HL-60 (cell line): Measurements from ENCODE around the gene PARP15.

Experiments
- DNase-seq, 2 experiments: peaks; one replicate each; pipeline ENCODE4 v3.0.0-alpha.2; 2010 to 2020; ENCODE audit warnings: low read depth in 1 of 2, low spot score in 1 of 2
- H3K27ac ChIP-seq: fragments of 250-450 bp; sonication (Bioruptor Pico); replicated peaks from 2 replicates; pipeline ENCODE4 v1.5.1; 2020; ENCODE audit warnings: mild to moderate bottlenecking, moderate library complexity
- H3K27me3 ChIP-seq: fragments of 250-450 bp; sonication (Bioruptor Pico); 2 replicates; pipeline ENCODE4 v1.5.1; 2021; ENCODE audit warnings: mild to moderate bottlenecking, moderate library complexity; ENCODE audit not compliant: insufficient read depth, poor library complexity, severe bottlenecking
- H3K4me3 ChIP-seq: replicated peaks from 2 replicates; pipeline ENCODE4 v1.5.1; 2011; ENCODE audit warnings: mild to moderate bottlenecking, control low read depth, low read length; ENCODE audit not compliant: insufficient read depth
- CTCF ChIP-seq: IDR thresholded peaks from one replicate; pipeline ENCODE4 v1.5.1; 2011; ENCODE audit warnings: low read length, control low read depth, inconsistent platforms; ENCODE audit not compliant: insufficient read depth
- GABPA ChIP-seq: IDR thresholded peaks from 2 replicates; pipeline ENCODE4 v1.6.1; 2012; ENCODE audit warnings: low read depth
- POLR2AphosphoS5 ChIP-seq: IDR thresholded peaks from 2 replicates; pipeline ENCODE4 v1.6.1; 2012; ENCODE audit warnings: low read depth
- REST ChIP-seq: IDR thresholded peaks from 2 replicates; pipeline ENCODE4 v1.6.1; 2012; ENCODE audit warnings: low read depth; ENCODE audit not compliant: insufficient replicate concordance
- SPI1 ChIP-seq: IDR thresholded peaks from 2 replicates; pipeline ENCODE4 v1.6.1; 2012; ENCODE audit warnings: low read depth, mild to moderate bottlenecking, borderline replicate concordance

PARP15 gene

GRCh38 chr3:122553171-122553570 lies 24.3 kb upstream of the PARP15 start:
- Histone ChIP-seq H3K4me3 (no peak overlapping the region), H3K27ac (no peak overlapping the region)

GRCh38 chr3:122555275-122556071 lies 22.0 kb upstream of the PARP15 start:
- Histone ChIP-seq H3K27me3 (no peaks in the 10 kb centered on the region), H3K4me3 (no peak overlapping the region), H3K27ac (no peak overlapping the region)
- DNase-seq = no peak
- TF ChIP-seq POLR2AphosphoS5 (no peak), REST (no peak), GABPA (no peak), SPI1 (no peak), CTCF (no peak)

More at GRCh38 chr3:122553171-122553570, 24.3 kb upstream of the PARP15 start:
- no peak for DNase-seq
- H3K27me3 ChIP-seq = no peaks in the 10 kb centered on the region
- TF ChIP-seq REST (no peak), CTCF (no peak), GABPA (no peak), POLR2AphosphoS5 (no peak), SPI1 (no peak)

DNA sequence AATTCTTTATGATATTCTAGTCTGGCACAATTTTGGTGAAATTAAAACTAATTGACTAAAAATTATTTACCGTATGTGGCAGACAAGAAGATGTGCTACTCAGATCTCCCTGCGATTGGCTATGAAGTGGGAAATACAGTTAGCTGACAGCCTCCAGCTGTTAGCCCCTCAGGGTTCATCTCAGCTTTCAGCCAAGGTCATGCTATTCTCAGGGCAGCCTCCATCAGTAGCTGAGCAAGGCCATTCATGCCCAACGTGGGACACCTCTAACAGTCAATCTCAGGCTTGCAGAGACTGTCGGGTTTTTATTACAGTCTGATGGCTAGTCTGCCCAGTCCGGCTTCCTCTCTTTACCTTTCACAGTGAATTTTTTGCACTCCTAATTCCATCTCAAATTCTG lies 20.1 kb upstream of the PARP15 start:
- no peak overlapping the region for H3K27ac ChIP-seq
- TF ChIP-seq POLR2AphosphoS5 = no peak
- no peak for TF ChIP-seq REST
- TF ChIP-seq GABPA = no peak
- TF ChIP-seq SPI1 = no peak
- no peak for TF ChIP-seq CTCF
- H3K4me3 ChIP-seq = no peak overlapping the region
- no peak for DNase-seq
- no peaks in the 10 kb centered on the region for H3K27me3 ChIP-seq
